GM21390 (cell line): Measurements from ENCODE around the gene CSNK2A2.

Experiments
- ATAC-seq: cut with Tn5 transposase; IDR thresholded peaks from one replicate; pipeline ENCODE4 v1.9.1; 2021; ENCODE audit not compliant: unreplicated experiment

The CSNK2A2 gene

DNA sequence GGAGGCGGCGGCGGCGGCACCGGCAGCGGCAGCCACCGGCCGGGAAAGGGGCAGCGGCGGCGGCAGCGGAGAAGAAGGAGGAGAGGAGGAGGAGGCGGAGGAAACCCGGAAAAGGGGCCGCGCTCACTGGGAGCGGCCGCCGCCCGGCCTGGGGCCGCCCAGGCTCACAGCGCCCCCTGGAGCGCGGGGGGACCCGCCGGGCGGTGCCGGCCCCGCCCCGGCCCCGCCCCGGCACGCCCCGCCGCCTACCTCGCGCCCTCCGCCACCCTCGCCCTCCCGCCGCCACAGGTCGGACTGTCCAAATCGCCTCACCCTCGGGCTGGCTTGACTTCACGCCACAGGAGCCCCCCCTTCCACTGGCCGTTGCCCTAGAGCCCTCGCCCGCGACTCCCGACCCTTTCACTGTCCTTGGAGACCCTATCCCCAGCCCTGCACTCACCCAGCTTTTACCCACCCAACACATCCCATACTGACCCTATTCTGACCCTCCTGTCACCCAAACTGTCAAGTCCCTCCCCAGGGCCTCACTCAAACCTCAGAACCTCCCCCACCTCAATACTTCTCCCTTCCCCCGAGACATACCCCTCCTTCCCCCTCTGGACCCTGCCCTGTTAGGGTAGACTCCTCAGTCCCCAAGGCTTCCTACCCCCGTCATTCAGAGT is at the start of gene CSNK2A2:
Gene CSNK2A2, minus strand, starts transcription at position 85 of the 662 bp plus-strand sequence. CDS start 370 bp downstream, outside the sequence.
- peak; percentile 88 for ATAC-seq

DNA sequence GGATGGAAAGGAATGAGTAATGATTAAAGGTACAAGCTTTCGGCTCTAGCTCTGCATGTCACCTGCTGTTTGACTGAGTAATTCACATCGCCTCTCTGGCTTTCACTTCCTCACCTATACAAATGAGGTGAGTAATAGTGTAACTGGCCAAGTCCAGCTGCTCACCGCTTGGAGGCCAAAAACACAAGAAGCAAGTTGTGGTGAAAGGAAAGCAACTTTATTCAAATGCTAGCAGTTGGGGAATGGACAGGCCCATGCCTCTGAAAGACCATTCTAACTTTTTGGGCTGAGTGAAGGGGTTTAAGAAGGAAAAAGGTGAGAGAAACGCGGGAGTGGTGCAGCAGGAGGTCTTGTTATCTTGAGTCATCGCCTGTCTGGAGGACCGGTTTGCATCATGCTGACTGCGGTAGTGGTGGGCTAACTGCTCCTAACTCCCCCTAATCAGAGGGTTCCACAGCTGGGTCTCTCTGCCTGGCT is 45.7 kb upstream of the CSNK2A2 start:
- ATAC-seq = peak; percentile 97

DNA sequence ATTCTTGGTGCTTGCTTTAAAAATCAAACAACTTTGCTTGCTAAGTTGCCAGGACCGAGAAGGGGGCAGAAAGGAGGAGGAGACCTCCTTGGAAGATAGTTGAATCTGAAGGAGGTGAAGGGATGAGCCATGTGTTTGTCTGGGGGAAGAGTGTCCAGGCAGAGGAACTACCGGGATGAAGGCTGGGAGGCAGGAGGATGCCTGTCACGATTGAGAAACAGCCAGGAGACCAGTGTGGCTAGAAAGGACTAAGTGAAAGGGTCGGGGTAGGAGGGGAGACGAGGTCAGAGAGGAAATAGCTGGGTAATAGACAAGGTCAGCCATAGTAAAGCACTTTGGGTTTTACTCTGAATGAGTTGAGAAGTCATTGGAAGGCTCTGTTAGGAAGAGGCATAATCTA is 38.9 kb upstream of the CSNK2A2 start:
- no peak for ATAC-seq

DNA sequence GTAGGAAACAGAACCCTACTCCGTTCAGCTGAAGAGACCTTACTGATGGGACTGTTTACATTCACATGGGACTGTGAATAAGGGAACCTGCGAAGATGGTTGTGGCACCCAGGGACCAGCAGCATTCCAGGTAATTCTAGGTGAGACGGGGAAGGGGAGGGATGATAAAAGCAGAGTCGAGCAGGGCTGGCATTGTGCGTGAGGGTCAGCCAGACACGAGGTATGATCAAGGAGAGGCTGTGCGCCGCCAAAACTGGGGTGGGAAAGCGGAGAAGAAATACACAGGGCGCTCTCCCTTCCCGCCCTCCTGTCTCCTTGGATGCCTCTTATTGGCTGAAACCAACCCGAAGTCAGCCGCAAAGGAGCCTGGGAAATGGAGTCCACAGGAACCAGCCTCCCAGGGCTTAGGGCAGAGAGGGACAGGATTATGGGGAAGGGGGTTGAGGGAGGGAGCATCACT is 38.4 kb upstream of the CSNK2A2 start:
- peak; percentile 99 for ATAC-seq

DNA sequence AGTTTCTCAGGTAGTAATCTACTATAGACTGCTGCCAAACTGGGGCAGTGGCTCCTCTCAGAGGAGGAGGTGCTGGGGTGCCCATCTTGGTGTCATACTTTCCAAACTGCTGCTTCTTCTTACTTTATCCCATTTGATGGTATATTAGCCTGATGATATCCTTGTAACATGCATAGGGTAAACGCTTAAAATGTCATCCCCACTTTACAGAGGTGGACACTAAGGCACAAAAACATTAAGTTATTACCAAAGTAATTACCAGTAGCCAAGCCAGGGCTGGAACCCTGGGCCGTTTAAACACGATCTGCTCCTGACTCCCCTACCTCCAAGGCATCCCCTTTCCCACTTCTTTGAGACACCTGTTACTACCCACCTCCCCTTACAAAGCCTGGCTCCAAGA is 37.8 kb upstream of the CSNK2A2 start:
- no peak for ATAC-seq

DNA sequence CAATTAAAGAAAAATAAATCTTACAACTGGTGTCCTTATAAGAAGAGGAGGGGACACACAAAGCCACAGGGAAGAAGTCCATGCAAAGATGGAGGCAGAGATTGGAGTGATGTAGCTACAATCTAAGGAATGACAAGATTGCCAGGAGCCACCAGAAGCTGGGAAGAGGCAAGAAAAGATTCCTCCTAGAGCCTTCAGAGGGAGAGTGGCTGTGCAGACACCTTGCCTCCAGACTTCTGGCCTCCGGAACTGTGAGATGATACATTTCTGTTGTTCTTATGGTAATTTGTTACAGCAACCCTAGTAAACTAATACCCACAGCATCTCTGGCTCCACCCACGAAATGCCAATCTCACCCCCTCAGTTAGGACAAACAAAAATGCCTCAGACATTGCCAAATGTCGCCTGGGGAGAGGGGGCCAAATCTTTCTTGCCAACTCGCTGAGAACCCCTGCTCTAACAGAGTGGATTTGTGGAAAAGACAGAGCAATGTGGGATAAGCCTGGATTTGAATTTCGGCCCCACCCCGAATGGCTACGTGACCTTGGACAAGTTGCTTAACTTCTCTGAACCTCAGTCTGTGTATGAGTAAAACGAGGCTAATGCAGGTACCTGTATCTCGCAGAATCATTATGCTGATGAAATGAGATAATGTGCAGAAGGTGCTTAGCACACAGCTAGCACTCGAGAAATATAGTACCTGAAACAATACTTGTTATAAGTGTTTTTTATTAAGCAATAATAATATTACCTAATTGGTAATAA is 37.1 kb upstream of the CSNK2A2 start:
- ATAC-seq = no peak

DNA sequence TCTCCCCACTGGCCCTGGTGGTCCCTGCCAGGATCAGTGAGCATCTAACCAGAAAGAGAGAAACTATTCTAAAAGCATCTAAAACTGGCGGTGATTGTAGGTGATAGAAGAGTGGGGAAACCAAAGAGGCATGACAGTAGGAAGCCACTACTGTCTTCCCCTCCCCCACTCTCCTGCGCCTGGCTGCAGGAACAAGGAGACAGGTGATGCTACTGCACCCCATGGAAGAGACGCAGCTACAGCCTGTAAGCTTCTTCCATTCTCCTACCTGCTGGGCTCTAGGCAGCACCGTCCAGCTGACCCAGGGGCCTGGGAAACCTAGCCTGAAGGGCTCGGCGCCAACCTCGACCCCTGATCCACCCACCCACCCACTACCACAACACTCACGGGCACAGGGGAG is 32.4 kb upstream of the CSNK2A2 start:
- ATAC-seq = no peak

DNA sequence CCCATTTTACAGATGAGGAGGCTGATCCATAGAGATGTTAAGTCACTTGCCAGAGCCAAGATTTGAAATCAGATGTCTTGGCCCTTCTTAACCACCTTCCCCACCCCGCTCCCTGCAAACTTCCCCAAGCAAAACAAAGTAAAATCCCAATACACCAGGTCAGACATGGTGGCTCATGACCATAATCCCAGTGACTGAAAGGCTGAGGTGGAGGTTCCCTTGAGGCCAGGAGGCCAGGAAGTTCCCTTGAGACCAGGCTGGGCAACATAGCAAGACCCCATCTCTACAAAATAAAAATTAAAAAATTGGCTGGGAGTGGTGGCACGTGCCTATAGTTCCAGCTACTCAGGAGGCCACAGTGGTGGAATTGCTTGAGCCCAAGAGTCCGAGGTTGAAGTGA is 28.9 kb upstream of the CSNK2A2 start:
- no peak for ATAC-seq

DNA sequence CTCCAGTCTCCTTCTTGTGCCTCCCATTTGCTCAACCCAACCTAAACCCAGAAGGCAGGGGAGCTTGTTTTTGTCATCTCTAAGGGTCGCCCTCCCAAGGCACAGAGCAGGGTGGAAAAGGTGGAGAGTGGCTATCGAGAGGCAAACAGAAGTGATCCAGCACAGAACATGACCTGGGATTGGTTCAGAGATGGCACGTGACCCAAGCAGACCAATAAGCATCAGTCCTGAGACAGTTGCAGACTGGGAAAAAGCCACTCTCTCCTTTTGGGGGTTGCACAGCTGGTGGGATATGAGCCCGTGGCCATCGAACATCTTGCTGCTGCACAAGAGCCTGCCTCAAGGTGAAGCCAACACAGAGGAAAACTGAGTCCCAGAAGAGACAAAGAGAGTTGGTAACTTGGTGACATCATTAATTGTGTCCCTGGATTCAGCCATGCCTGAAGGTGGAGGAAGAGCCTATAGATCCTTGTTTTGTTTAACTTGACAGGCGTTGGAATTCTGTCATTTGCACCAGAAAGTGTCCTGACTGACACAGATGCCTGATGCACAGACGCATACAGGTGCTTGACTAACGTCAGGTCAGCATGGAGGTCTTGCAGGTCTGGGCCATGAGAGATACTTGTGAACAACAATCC is 28.2 kb upstream of the CSNK2A2 start:
- no peak for ATAC-seq

DNA sequence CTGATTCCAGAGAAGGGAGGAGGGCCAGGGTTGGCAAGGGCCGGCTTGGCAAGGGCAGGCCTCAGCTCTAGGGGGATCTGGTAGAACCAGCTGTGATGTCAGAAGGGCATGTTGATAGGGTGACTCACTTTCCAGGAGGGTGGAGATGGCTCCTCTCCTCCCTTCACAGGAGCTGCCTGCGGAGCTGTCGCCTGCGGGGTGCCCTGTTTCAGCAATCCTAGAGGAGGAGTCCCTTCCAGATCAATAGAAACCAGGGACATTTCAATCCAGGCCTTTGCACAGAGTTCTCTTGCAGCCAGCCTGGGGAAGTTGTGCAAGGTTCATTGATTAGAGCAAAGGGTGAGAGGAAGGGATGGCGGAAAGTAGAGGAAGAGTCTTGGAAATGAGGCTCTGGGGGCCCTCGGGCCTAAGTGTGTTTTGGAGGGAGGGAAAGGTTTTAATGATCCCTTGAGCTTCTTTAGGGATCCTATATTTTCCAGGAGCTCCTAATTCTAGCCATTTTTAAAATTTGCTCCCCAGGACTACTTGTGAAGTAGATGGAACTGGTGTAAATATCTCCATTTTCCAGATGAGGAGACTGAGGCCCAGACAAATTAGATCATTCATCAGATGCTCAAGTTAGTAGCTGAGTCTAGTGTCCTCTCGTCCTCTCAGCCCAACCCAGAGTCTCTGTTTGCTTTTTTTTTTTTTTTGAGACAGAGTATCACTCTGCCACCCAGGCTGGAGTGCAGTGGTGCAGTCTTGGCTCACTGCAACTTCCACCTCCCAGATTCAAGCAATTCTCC is 24.8 kb upstream of the CSNK2A2 start:
- no peak for ATAC-seq

DNA sequence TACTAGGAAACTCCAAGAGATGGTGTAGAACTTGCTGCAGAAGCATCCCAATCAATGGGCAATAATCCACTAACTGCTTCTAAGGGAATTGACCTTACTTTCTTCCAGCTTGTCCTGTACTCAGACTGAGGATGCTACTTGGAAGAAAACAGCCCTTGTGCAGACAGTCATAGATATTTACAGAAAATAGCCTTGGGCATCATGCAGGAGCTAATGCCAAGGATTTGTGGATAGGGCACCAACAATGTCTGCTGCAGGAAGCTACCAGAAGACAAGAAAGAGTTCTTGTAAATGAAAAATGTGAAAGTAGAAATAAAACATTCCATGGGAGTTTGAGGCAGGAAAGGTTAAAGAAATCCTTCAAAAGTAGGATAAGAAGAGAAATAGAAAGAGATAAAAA is 21.5 kb upstream of the CSNK2A2 start:
- ATAC-seq = no peak

DNA sequence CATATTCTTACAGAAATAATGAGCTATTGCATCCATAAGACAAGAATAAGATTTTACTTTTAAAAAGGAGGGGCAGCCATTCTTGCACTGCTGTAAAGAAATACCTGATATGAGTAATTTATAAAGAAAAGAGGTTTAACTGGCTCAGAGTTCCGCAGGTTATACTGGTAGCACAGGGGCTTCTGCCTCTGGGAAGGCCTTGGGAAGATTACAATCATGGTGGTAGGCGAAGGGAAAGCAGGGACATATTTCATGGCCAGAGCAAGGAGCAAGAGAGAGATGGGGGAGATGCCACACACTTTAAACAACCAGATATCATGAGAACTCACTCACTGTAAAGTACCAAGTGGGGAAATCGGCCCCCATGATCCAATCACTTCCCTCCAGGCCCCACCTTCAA is 20.9 kb upstream of the CSNK2A2 start:
- no peak for ATAC-seq

DNA sequence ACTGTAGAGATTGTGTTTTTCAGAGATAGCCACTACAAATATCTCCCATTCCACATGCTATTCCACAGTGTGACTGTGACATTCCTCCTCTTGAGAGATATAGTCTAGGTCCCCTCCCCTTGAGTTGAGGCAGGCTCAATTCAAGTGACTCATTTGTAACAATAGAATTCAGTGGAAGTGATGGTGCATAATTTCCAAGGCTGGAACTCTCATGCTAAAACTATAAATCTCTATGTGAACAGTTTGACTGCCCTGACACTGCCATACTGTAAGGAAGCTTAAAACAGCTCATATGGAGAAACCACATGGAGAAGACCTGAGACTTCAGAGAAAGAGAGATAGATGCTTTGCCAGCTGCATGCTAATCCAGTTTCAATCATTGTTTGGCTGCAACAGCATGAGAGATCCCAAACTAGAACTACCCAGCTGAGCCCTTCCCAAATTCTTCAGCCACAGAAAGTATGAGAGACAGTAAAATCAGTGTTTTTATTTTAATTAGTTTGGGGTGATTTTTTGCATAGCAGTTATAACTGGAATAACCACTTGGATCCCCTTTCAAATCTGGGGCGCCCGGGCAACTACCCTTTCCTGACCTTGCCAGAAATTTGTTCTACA is 19.5 kb upstream of the CSNK2A2 start:
- ATAC-seq = no peak

DNA sequence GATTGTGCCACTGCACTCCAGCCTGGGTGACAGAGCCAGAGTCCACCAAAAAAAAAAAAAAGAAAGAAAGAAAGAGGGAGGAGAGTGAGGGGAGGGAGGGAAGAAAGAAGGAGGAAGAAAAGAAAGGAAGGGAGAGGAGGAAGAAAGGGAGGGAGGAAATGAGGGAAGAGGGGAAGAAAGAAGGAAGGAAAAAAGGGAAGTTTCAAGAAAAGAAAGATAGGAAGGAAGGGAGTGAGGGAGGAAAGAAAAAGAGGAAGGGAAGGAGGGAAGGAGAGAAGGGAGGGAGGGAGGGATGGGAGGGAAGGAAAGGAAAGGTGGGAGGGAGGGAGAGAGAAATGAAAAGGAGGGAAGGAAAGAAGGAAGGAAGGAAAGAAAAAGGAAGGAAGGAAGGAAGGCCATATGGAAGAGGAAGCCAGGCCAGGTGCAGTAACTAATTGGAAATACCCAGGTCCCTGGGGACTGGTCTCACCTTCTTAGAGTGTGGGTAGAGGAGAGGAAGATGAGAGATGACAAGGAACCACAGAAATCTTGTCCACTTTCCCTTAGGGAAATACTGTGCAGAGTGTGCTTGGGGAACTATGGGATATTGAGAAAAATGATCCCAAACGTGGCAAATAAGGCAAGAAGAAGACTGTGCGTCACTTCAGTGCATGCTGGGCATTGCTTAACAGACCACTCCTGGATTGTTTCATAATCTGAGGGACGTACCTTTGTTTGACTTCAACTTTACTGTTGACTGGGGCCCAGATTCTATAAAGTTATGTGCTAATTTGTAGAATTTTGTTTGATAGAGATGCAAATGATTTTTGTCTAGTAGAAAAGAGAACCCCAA is 15.1 kb upstream of the CSNK2A2 start:
- no peak for ATAC-seq

DNA sequence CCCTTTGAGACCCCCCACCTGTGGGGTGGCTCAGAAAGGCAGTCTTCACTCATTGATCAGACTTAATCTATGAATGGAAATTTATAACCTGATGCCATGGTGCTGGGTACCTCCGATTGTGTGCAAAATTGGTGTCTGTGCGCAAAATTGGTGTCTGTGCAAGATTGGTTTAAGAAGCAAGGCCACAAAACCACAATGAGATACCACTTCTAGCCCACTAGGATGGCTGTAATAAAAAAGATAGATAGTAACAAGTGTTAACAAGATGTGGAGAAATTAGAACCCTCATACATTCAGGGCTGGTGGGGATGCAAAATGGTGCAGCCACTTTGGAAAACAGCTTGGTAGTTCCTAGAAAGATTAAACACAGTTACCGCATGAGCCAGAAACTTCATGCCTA is 13.9 kb upstream of the CSNK2A2 start:
- no peak for ATAC-seq

DNA sequence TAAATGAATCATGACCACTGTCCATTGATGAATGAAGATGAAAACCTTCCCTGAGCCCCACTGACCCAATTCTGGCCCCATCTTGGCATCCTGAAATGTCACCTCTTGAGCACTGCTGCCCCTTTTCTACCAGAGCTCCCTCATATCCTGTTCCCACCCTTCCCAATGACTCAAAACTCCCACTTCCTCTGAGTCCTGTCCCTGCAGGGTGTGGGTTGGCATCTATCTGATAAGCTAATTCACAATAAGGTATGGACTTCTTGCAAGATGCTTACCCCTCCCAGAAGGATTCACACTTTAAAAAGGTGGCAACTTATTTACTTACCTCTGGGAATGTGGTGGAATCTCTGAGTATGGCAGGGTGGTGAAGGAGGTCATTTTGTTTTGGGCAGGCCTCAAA is 13.3 kb upstream of the CSNK2A2 start:
- no peak for ATAC-seq

DNA sequence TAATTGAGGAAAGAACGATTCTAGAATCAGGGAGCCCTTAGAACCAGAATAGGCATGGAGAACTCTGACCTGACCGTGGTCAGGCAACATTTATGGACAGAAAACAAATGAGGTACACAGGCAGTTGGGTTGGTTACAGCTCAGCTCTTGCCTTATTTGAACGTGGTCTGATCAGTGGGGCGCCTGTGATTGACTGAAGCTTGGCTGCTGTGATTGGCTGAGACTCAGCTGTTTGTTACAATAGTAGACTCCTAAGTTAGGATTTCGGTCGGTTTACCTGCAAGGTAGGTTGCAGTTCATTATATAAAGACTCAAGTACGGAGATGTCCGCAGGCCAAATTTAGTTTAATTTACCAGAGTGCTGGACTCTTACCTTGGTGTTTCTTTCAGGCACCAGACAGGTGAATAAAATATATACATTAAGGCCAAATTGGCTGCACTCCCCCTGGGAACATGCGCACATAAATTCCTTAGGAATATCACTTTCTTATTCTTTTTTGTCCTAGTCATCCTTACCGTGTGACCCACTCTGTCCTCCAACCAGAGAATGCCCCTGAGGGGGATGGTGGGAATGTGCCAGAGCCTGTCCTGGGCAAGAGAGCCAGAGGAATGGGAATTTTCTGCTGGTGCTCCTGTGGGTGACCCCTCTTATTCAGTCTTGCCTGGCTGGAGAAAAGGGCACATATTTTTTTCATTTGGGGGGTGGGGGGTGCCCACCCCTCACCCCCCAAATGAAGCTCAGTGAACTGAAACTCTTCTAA is 7.5 kb upstream of the CSNK2A2 start:
- ATAC-seq = no peak

DNA sequence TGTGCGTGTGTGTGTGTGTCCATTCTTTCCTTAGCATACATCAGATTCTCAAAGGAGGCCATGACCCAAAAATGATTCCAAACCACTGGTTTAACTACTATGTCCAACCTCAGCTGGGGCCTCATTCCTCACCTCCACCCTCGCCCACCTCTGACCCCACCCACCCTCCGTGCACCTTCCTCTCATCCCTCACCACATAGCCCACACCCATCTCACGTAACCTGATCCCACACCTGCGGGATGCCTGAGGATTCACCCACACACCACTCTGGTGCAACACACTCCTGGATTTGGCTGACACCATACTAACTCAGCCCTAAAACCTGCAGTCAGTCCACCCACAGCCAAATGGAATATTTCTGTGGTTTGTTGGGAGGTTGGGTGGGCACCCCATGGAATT is 3.3 kb upstream of the CSNK2A2 start:
- no peak for ATAC-seq
